Suprapubic skin (tissue), 4 donors: ENCODE results near the gene TMEM150C. TPM values are rescaled to one million over a fixed set of nuclear protein-coding genes. Genes with fewer than 3 reads are reported as not detected.
"Not testable (repeated sequence)": the region's sequence is repeated elsewhere in the genome, so short reads cannot be mapped to it uniquely, and the experiment has no call there.

Experiments
- DNase-seq, 2 donors: peaks; one replicate each; pipeline ENCODE4 v3.0.0-alpha.2; 2019; ENCODE audit warnings: low spot score in 2 of 2
- H3K27ac ChIP-seq: fragments of 200-600 bp; sonication (generic); one replicate; pipeline ENCODE4 v1.5.1; 2019
- H3K27me3 ChIP-seq: fragments of 200-600 bp; sonication (generic); one replicate; pipeline ENCODE4 v1.5.1; 2019
- H3K36me3 ChIP-seq: fragments of 200-600 bp; sonication (generic); one replicate; pipeline ENCODE4 v1.5.1; 2019
- H3K4me1 ChIP-seq: fragments of 200-600 bp; sonication (generic); one replicate; pipeline ENCODE4 v1.5.1; 2019
- H3K4me3 ChIP-seq: fragments of 200-600 bp; sonication (generic); one replicate; pipeline ENCODE4 v1.5.1; 2019; ENCODE audit warnings: mild to moderate bottlenecking
- H3K9me3 ChIP-seq: fragments of 200-600 bp; sonication (generic); one replicate; pipeline ENCODE4 v1.5.1; 2019
- CTCF ChIP-seq, 2 donors: fragments of 200-600 bp in 1 of 2; fragments of 450-650 bp in 1 of 2; sonication (generic) in 1 of 2; IDR thresholded peaks; one replicate each; pipeline ENCODE4 v1.5.1; 2016 to 2019; ENCODE audit warnings: antibody characterized with exemption in 2 of 2, mild to moderate bottlenecking in 1 of 2, moderate library complexity in 1 of 2
- EP300 ChIP-seq: sonication (generic); formaldehyde crosslinking; IDR thresholded peaks from one replicate; pipeline ENCODE4 v1.6.1; 2017; ENCODE audit warnings: antibody characterized with exemption
- POLR2A ChIP-seq, 2 donors: fragments of 450-650 bp; IDR thresholded peaks; one replicate each; pipeline ENCODE4 v1.6.1; 2017; ENCODE audit warnings: antibody characterized with exemption in 2 of 2, mild to moderate bottlenecking in 2 of 2, moderate library complexity in 2 of 2
- POLR2AphosphoS5 ChIP-seq, 3 donors: sonication (generic); formaldehyde crosslinking; IDR thresholded peaks; one replicate each; pipeline ENCODE4 v1.6.1; 2017; ENCODE audit warnings: antibody characterized with exemption in 3 of 3
- WGBS: methylation state at CpG from one replicate; pipeline ENCODE4 v1.1.5; 2018; 5-methylcytosine and 5-hydroxymethylcytosine counted together
- total RNA-seq, 4 donors: library from RNA; depleted of rRNA; stranded (reverse); fragments of >200 nt; gene quantifications; one replicate each; pipeline ENCODE4 v1.1.0, GENCODE V29; 2016

Gene TMEM150C
- total RNA-seq, 4 donors from 2014 or later = 3.2 to 10.7 (median 8.7) TPM

- TF ChIP-seq CTCF (IDR thresholded peaks at IDR 0.05) (no peak), EP300 (no peak), POLR2AphosphoS5 (IDR thresholded peaks at IDR 0.05) (no peak), POLR2A (IDR thresholded peaks at IDR 0.05) (no peak)
- no peak for DNase-seq
- no peaks in the 10 kb centered on the region for H3K36me3 ChIP-seq
- peaks cover 3% of the 10 kb centered on the region for H3K27me3 ChIP-seq
- H3K4me1 ChIP-seq = peaks cover 18% of the 10 kb centered on the region
- 95% methylated on average over 4 of the region's 4 CpGs for WGBS
- no peak overlapping the region for H3K4me3 ChIP-seq
- H3K27ac ChIP-seq = no peak overlapping the region
- H3K9me3 ChIP-seq = no peaks in the 10 kb centered on the region
Observed at GRCh38 chr4:82559735-82560120, 2.1 kb downstream of the TMEM150C start.

GRCh38 chr4:82559090-82559734 is 2.6 kb downstream of the TMEM150C start:
- not testable (repeated sequence) for H3K27ac ChIP-seq, H3K36me3 ChIP-seq, H3K4me3 ChIP-seq, DNase-seq, H3K9me3 ChIP-seq, H3K27me3 ChIP-seq
- WGBS = 80% methylated on average over 13 of the region's 13 CpGs
- peaks cover 18% of the 10 kb centered on the region for H3K4me1 ChIP-seq

- 78% methylated on average over 3 of the region's 3 CpGs for WGBS
- peaks cover 5% of the 10 kb centered on the region for H3K4me1 ChIP-seq
- no peaks in the 10 kb centered on the region for H3K27me3 ChIP-seq
- no peaks in the 10 kb centered on the region for H3K36me3 ChIP-seq
- no peak for TF ChIP-seq CTCF (IDR thresholded peaks at IDR 0.05)
- no peak for TF ChIP-seq EP300
- H3K4me3 ChIP-seq = no peak overlapping the region
- H3K27ac ChIP-seq = no peak overlapping the region
- H3K9me3 ChIP-seq = no peaks in the 10 kb centered on the region
- DNase-seq = no peak
Observed at GRCh38 chr4:82555276-82555675, 6.5 kb downstream of the TMEM150C start.

GRCh38 chr4:82553020-82553419 is 8.8 kb downstream of the TMEM150C start:
- no peak overlapping the region for H3K4me3 ChIP-seq
- no peak overlapping the region for H3K27ac ChIP-seq
- WGBS = 95% methylated on average over 3 of the region's 3 CpGs
- no peaks in the 10 kb centered on the region for H3K27me3 ChIP-seq
- H3K9me3 ChIP-seq = no peaks in the 10 kb centered on the region
- no peaks in the 10 kb centered on the region for H3K4me1 ChIP-seq
- no peak for DNase-seq
- H3K36me3 ChIP-seq = no peaks in the 10 kb centered on the region
- TF ChIP-seq POLR2A (IDR thresholded peaks at IDR 0.05) (no peak), EP300 (no peak), POLR2AphosphoS5 (IDR thresholded peaks at IDR 0.05) (no peak), CTCF (IDR thresholded peaks at IDR 0.05) (no peak)

- Histone ChIP-seq H3K27ac (no peak overlapping the region), H3K4me1 (no peaks in the 10 kb centered on the region), H3K27me3 (no peaks in the 10 kb centered on the region), H3K9me3 (no peaks in the 10 kb centered on the region), H3K36me3 (no peaks in the 10 kb centered on the region), H3K4me3 (no peak overlapping the region)
- DNase-seq = no peak
- TF ChIP-seq CTCF (IDR thresholded peaks at IDR 0.05) (no peak), POLR2AphosphoS5 (IDR thresholded peaks at IDR 0.05) (no peak), POLR2A (IDR thresholded peaks at IDR 0.05) (no peak), EP300 (no peak)
- 77% methylated on average over 2 of the region's 2 CpGs for WGBS
Observed at GRCh38 chr4:82551734-82552133, 10.1 kb downstream of the TMEM150C start.

- not testable (repeated sequence) for H3K36me3 ChIP-seq, H3K4me1 ChIP-seq, H3K4me3 ChIP-seq, H3K9me3 ChIP-seq, DNase-seq, H3K27me3 ChIP-seq, H3K27ac ChIP-seq
- 96% methylated on average over 3 of the region's 3 CpGs for WGBS
Observed at GRCh38 chr4:82547850-82548249, 13.9 kb downstream of the TMEM150C start.
